ENCODE results near the gene TCP11X2.
"Not testable (repeated sequence)": the region's sequence is repeated elsewhere in the genome, so short reads cannot be mapped to it uniquely, and the experiment has no call there.

Gene TCP11X2

DNA sequence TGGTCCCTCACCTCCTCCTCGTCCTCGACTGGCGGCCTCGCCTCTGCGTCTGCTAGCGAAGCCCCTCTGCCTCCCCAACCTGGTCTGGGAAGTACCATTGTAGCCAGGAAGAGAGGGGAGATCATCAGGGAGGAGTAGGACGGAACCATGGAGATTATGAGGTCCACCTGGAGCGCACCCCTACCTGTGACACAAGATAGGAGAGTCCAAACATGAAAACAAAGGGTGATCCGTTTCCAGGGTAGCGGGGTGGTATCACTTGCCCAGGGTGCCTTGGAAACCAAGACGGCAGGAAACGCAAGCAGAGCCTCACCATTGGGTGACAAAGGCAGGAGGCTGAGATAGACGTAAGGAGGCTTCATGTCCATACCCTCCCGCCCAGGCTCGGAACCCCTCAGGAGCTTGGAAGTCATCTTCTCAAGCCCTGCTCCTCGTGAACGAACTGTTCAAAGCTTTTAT, at the start of gene TCP11X2:
TCP11X2 (minus strand) TSS at position 51 of the 459 bp plus-strand sequence.
- DNase-seq (ENCODE audit: low read depth in 1 of 2, low spot score in 1 of 2): not testable (repeated sequence)

DNA sequence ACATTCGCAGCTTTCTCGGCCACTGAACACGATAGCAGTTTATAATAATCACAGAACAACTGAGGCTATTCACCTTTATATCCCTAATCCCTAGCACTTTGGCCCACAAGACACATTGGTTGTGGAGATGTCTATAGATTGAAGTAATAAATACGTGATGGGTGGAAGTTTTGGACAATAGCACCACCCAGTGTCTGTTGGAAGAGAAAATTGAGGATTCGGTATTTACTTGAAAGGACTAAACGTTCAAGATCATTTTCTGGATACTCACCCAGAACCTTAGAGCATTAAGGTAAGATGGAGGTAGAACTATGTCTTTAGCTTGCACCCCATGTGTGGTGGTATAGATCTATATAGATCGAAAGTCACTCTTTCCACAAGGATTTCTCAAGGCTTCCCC, 45.7 kb upstream of the TCP11X2 start:
- no peak for DNase-seq (ENCODE audit: low read depth in 1 of 2, low spot score in 1 of 2)

DNA sequence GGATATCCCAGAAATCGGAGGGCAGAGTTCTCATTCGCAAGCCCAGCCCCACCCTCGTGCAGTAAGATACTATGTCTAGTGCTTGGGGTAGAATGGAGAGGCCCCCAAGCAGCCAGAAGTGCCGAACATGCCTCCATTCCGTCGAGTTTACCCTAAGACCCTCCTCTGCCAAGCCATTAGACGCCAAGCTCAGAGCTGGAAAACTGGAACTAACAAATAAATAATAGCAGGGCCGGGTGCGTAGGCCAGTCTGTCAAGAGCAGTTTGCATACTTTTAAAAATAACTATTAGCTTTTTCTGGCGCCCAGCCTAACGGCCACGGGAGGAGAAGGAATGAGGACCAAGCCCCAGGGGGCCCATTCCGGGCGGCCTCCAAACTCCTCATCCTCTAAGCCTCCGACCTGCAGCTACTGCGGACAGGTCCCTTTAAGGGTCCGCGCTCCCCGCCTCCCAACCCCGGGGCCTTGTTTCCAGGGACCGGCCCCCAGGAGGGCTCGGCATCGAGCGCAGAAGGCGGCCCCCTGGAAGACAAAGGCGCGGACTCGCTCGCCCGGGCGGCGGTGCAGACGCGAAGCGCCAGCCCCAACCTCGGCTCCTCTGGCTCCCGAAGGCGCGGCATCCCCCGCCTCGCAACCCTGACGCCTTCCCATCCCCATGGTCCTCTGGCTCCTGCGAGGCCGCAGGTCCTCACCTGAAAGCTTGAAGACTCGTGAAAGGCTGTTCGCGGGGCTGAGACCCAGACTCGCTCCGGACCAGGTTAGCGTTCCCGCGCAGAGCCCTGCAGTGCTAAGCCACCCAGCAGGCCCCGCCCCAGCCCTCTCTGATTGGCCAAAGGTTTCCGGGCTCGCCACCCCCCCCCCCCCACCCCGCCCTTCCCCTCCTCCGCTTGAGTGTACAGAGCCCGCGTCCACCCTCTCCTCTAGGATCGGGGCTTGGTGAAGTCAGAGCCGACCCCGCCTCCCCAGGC, 44.6 kb upstream of the TCP11X2 start, which contains the start of gene TMSB15A:
TMSB15A (minus strand) TSS at position 765 of the 967 bp plus-strand sequence.
- peak in 1 of 2 donors; percentile 37 for DNase-seq (ENCODE audit: low read depth in 1 of 2, low spot score in 1 of 2)

DNA sequence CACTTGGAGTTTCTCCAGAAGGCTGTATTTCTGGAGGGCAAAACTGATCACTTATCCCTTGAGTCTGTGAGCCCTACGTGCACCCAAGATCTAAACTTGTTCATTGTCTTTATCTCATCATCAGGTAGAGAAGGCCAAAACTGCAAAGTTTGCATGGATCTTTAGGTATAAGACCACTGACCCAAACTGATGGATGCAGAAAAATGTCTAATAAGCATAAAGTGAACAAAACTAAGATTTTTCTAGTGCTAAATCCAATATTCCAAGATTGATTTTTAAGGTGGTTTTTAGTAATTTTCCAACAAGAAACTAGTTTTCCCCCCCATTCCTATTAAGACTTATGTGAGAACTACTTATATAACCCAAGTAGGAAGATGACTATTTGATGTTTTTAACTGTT, 42.9 kb upstream of the TCP11X2 start:
- DNase-seq (ENCODE audit: low read depth in 1 of 2, low spot score in 1 of 2): no peak

DNA sequence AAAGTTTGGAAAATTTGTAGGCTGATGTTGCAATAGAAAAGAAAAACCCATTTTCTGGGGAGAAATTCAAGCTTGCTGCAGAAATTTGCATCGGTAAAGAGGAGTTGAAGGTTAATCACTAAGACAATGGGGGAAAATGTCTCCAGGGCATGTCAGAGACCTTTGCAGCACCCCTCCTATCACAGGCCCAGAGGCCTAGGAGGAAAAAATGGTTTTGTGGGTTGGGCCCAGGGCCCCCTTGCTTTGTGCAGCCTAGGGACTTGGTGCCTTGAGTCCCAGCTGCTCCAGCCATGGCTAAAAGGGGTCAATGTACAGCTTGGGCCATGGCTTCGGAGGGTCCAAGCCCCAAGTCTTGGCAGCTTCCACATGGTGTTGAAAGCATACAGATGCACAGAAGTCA, 27.1 kb upstream of the TCP11X2 start:
- DNase-seq (ENCODE audit: low read depth in 1 of 2, low spot score in 1 of 2): no peak

DNA sequence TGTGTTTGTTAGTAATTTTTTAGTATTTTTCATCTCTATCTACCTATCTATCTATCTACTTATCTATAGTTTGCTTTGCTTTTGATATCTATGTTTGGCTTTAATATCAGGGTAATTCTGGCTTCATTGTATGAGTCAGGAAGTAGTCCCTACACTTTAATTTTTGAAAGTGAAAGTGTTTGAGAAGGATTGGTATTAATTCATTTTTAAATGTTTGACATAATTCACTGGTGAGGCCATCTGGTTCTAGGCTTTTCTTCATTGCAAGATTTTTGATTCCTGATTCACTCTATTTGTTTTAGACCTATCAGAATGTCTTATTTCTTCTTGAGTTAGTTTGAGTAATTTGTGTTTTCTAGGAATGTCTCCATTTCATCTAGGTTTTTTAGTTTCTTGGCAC, 20.2 kb upstream of the TCP11X2 start:
- DNase-seq (ENCODE audit: low read depth in 1 of 2, low spot score in 1 of 2): no peak

DNA sequence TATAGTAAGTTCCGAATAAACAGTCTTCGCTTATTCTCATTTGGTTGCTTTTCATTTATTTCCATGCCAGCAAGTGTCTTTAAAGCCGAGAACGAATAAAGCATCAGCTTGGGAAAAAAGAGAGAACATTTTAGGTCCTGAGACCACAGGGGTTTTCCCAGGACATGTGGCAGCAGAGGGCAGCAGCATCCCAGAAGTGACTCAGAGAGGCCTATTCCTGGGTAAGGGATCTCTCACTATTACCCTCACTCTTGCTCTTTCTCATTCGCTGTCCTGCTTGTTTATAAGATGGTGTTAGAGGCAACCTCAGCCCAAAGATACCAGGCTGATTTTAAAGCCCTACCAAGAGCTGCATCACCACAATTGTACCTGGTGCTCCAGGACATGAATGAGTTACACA, 7.2 kb upstream of the TCP11X2 start:
- not testable (repeated sequence) for DNase-seq (ENCODE audit: low read depth in 1 of 2, low spot score in 1 of 2)

DNA sequence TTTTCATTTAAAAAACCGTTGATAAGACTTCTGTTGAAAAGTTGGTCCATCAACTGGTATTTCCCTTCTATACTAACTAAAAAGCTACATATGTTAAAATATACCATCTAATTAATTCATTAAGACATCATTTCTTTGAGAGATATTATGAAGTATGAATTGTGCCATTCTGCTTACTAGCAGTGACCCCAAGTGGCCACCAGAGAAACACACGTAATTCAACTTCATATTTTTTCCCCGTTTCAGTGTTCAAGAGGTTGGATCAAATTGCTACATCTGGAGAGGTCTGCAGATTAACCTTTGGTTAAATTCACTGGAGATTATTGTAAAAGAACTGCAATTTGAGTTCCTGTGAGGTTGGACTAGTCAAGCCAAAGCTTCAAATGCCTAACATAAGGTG, 1.4 kb downstream of the TCP11X2 start:
- DNase-seq (ENCODE audit: low read depth in 1 of 2, low spot score in 1 of 2): not testable (repeated sequence)

DNA sequence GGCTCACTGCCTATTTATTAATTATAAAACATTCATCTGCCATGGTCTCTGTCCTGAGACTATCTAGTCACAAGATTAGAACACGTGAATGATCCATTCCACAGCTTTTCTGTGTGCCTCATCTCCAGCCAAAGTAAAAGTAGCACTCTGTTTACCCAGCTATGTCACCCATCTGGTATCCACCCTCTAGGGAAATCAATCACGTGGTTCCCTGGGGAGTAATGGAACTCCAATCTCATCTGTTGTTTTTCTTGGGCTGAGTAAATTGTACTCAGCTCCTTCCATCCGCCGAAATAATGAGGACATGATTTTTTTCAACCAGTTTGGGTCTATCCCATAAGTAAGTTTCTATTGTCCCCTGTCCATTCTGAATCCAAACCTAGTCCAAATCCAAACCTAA, 13.0 kb downstream of the TCP11X2 start:
- DNase-seq (ENCODE audit: low read depth in 1 of 2, low spot score in 1 of 2): not testable (repeated sequence)

DNA sequence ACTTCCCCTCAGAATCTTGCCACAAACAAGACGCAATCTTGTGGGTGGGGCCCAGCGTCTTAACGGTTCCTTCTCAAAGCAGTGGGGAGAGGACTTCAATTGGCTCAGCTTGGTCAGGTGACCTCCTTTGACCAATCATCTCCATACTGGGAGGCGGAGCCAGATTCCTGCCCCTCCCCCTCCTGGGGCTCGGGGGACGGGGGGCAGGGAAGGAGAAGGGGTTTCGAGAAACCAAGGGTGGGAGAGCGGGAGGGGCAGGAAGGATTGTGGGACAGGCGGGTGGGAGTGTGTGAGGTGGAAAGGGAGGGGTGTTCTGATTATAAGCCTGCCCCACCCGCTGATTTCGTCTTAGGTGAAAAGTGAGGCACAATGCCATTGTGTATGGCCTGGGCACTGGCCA, 31.7 kb downstream of the TCP11X2 start, which contains the start of gene NXF2B:
NXF2B (minus strand) TSS at position 101 of the 400 bp plus-strand sequence. CDS start 59,972 bp downstream, outside the sequence.
- not testable (repeated sequence) for DNase-seq (ENCODE audit: low read depth in 1 of 2, low spot score in 1 of 2)

DNA sequence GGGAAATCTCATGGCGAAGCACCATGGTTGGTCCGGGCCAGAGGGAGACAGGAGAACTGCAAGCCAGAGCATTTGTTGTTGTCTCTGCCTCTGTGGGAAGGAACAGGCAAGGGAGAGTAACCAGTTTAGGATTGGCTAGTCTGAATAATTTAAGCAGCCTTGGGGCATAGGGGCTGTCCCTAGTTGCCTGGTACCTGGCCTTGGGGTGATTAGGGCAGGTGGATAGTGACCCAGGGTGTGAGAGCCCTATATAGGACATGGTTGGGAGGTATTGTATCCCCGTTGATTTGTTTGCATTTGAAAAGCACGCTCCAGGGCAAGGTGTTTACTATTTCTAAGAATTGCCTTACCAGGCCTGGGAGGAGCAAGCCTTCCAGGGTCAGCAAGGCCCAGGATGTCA, 57.1 kb downstream of the TCP11X2 start:
- DNase-seq (ENCODE audit: low read depth in 1 of 2, low spot score in 1 of 2): not testable (repeated sequence)
